Activated T-cell treated with anti-CD3 and anti-CD28 coated beads for 24 hours (primary cell): ENCODE results near the gene SLC25A48.

ENCODE experiments used
- DNase-seq: peaks from one replicate; pipeline ENCODE4 v3.0.0-alpha.2; 2020; ENCODE audit warnings: low read depth

Gene SLC25A48

GRCh38 chr5:135834639-135835529, at the start of gene SLC25A48:
TSS of gene SLC25A48 (plus strand) at chr5:135834663. CDS start at chr5:135834848, 185 bp downstream.
- DNase-seq, result peak; percentile 19

GRCh38 chr5:135800656-135801055, 33.8 kb upstream of the SLC25A48 start:
- DNase-seq, result no peak

DNA sequence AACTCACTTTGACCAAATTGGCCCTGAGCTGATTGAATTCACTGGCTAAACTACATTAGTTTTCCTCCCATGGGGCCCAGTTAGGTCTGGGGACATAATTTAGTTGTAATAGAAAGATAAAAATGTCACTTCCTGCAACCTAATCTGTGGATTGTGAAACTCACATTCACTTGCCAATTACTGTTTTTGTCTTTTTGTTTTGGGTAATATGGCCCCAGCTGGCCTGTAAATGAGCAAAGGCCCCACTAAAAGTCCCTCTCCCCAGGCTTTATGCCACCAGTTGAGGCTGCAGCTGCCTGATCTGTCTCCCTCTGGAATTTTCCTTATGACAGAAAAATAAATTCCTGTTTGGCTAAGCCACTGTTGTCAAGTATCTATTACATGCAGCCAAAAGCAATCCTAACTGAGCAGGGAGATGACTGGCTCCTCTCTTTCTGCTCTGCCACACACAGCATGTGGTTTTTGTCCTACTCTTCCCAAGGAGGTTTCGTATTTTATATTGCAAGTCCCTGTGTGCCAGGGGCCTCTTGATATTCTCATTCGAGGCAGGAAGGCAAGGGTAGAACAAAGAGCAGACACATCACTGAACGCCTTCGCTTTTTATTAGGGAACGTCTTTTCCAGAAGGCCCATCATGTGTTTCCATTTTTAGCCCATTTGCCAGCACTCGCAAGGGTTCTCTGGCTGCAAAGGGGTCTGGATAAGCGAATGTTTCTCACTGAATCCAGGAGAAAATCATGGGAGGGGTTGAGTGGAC, 24.1 kb upstream of the SLC25A48 start:
- DNase-seq, result no peak

- no peak for DNase-seq
These were observed 23.5 kb upstream of the SLC25A48 start for GRCh38 chr5:135811007-135811406.

DNA sequence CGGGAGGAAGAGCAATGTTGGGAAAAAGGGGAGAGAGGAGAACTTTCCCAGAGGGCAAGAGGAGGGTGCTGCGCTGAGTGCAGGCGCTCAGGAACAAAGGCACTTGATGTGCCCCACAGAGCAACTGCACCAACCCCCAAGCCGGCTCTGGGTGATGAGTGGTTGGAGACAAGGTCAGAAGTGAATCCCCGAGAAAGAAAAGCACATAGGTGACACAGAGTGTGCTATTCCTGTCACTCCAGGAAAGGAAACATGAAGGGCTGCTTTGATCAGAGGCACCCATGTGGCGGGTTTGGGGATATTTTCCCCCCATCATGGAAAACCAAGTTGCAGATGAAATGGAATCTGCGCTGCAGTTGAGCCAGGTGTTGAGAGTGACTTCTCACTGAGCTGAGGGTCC, 20.7 kb upstream of the SLC25A48 start:
- DNase-seq, result no peak

DNA sequence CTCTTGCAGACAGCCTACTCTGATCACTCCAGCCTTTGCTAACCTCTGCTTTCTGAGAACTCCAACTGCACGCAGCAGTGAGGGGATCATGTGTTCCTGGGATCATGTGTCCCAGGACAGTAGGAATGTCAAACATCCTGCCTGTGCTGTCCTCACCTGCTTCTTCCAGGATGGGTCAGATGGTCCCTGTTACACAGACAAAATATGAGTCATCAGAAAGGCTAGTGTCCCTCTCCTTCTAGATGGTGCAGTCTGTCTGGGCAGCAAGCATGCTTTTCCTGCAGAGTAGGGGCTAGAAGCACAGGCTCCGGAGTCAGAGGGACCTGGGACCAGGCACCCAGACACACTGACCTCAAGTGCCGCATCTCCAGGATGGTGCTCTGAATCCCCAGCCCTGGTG, 20.1 kb upstream of the SLC25A48 start:
- DNase-seq, result no peak

DNA sequence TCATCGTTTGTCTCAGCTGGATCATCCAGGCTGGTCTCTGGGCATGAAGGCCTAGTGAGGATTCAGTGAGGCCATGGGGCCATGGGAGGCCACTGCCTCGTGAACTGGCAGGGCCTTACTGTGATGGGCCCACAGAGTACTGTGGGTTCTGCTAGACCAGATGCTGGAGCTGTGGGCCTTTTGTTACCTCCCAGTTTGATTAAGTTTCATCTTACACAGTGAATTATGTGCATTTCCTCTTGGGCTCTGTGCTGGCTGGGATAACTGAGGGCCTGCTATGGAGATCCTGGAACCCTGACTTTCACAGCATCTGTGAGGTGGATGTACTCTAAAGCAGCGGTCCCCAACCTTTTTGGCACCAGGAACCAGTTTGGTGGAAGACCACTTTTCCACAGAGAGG, 19.7 kb upstream of the SLC25A48 start:
- no peak for DNase-seq

- DNase-seq, result no peak
These were observed 13.2 kb upstream of the SLC25A48 start for GRCh38 chr5:135821061-135821801.

- DNase-seq, result no peak
These were observed 12.7 kb upstream of the SLC25A48 start for GRCh38 chr5:135821802-135822201.

GRCh38 chr5:135822286-135822685, 12.2 kb upstream of the SLC25A48 start:
- DNase-seq, result no peak

DNA sequence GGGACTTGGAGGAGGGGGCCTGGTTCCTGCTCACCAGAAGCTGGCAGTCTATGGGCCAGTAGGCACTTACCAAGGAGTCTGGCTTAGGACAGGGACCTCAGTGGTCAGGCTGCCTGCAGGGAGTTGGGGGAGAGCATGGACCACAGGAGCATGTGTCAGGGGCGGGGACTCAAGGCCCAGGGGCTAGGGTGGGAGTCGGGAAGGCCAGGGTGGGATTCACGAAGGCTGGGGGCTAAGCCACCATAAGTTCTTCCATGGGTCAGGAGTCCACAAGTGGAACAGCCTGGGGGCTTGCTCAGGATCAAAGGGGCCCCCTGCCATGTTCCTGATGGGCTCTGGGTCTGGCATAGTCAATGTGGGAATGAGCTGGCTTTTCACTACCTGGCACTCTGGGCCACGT, 11.5 kb upstream of the SLC25A48 start:
- DNase-seq, result no peak

- DNase-seq, result no peak
These were observed 10.6 kb upstream of the SLC25A48 start for GRCh38 chr5:135823881-135824280.

GRCh38 chr5:135824541-135825041, 9.9 kb upstream of the SLC25A48 start:
- no peak for DNase-seq

- DNase-seq, result no peak
These were observed 8.9 kb upstream of the SLC25A48 start for GRCh38 chr5:135825373-135826220.

GRCh38 chr5:135826221-135826525, 8.3 kb upstream of the SLC25A48 start:
- DNase-seq, result no peak

GRCh38 chr5:135826994-135827671, 7.3 kb upstream of the SLC25A48 start:
- no peak for DNase-seq

- no peak for DNase-seq
These were observed 6.3 kb upstream of the SLC25A48 start for GRCh38 chr5:135827965-135828781.

DNA sequence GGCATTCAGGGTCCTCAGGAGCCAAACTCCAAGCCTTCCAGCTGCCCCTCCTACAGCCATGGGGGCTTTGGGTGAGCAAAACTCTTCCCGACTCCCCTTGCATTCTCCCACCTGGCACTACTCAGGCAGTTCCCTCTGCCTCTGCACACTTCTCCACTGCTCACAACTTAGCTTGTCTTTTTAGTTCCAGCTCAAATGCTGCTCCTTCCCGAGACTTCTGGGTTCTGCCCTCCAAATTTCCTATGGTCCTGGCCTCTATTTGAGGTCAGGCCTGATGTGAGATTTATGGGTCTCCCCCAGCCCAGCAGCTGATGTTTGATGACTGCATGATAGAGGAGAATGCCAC, 5.7 kb upstream of the SLC25A48 start:
- DNase-seq, result no peak

GRCh38 chr5:135829179-135829578, 5.3 kb upstream of the SLC25A48 start:
- no peak for DNase-seq
